Gastroesophageal sphincter (tissue), 3 donors: ENCODE measurements around the gene TRAK2.

ENCODE experiments used
- CTCF ChIP-seq, 4 experiments: fragments of 200-600 bp in 2 of 4; fragments of 450-650 bp in 2 of 4; sonication (generic) in 1 of 4; IDR thresholded peaks; one replicate each; pipeline ENCODE4 v1.5.1; 2017 to 2019; ENCODE audit warnings: antibody characterized with exemption in 4 of 4, mild to moderate bottlenecking in 2 of 4, moderate library complexity in 2 of 4
- EP300 ChIP-seq: sonication (generic); formaldehyde crosslinking; IDR thresholded peaks from one replicate; pipeline ENCODE4 v1.6.1; 2017; ENCODE audit warnings: antibody characterized with exemption, mild to moderate bottlenecking
- POLR2A ChIP-seq, 2 donors: fragments of 450-650 bp; IDR thresholded peaks; one replicate each; pipeline ENCODE4 v1.6.1; 2017; ENCODE audit warnings: antibody characterized with exemption in 2 of 2, mild to moderate bottlenecking in 2 of 2, moderate library complexity in 1 of 2
- POLR2AphosphoS5 ChIP-seq: sonication (generic); formaldehyde crosslinking; IDR thresholded peaks from one replicate; pipeline ENCODE4 v1.6.1; 2017; ENCODE audit warnings: antibody characterized with exemption

- TF ChIP-seq POLR2A (IDR thresholded peaks at IDR 0.05) (no peak), CTCF (IDR thresholded peaks at IDR 0.05) (no peak), EP300 (no peak), POLR2AphosphoS5 (no peak)
Observed at GRCh38 chr2:201377218-201377617, 74.0 kb downstream of the TRAK2 start.
